Endothelial cell of hepatic sinusoid (primary cell): ENCODE results near the gene GATAD2A.
"Not testable (repeated sequence)": the region's sequence is repeated elsewhere in the genome, so short reads cannot be mapped to it uniquely, and the experiment has no call there.

Source experiments
- in situ Hi-C: cut with HindIII; loops from 2 replicates; pipeline ENCODE4 v1.10.0; 2017; ENCODE audit warnings: low sequenced_read_pairs

The GATAD2A gene

GRCh38 chr19:19463348-19464117 is 58.1 kb downstream of the GATAD2A start:
- in situ Hi-C loops = no loop called here

DNA sequence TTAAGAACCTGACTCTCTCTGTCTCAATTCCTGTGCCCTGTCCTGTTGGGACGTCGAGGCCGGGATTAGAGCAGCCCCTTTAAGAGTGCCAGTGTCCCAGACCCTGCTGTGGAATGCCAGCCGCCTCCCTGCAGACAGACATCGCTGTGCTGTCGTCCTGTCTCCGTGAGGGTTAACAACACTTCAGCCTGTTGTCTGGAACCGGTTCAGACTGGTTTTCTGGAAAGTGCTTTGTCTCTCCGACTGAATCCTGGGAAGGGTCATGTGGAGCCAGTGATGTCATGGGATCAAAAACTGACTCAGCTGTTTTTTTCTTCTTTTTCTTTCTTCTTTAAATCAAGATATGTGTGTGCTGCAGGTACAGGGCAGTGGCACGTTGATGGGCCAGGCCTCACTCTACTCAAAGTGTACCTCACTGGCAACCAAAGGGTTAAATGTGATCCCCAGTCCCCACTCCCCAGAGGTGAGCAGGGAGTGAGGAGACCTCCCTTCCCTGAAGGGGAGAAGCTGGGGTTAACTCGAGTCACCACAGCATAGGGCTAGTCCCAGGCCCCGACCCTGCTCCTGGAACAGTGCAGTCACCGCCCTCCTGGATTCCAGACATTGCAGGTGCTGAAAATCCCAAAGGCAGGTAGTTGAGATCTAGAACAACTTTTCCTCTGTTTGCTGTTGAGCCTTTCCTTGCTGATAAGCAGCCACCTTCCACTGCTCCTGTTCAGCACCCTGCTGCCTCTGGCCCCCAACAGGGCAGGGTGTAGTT is 59.0 kb downstream of the GATAD2A start:
- in situ Hi-C loops = no loop called here

- in situ Hi-C loops = no loop called here
These were observed 60.1 kb downstream of the GATAD2A start for GRCh38 chr19:19465436-19466070.

DNA sequence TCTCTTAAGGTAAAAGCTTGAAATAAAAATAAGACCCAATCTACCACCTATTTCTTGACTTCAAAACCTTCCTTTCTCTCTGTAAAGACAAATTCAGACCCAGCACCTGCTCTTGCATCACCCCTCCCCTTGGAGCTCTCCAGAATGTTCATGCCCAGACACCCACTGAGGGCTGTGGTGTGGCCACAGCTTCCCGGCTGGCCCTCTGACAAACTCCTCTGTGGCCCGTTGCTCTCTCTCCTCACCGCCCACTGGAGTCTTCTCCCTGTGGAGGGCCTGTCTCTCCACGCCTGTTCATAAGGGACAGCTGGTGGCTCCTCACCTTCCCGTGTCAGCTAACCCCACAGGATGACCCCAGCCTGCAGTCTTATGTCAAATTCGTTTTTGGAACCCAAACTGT is 60.7 kb downstream of the GATAD2A start:
- in situ Hi-C loops = no loop called here

GRCh38 chr19:19468424-19469050 is 63.1 kb downstream of the GATAD2A start:
- in situ Hi-C loops = no loop called here

DNA sequence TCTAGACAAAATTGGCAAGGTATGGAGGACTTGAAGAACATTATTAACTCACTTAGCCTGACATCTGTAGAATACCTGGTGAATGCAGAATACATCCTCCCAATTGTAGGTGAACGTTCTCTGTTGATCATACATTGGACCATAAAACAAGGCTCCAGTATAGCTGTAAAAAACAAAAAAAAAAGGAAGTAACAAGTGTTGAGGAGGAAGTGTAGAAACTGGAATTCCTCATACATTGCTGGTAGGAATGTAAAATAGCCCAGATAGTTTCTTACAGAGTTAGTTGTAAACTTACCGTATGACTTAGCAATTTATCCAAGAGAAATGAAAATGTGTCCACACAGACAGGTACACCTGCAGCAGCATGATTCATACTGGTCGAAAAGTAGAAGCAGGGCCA is 65.1 kb downstream of the GATAD2A start:
- in situ Hi-C loops = no loop called here

GRCh38 chr19:19471682-19472081 is 66.2 kb downstream of the GATAD2A start:
- in situ Hi-C loops = no loop called here

- in situ Hi-C loops = not testable (repeated sequence)
These were observed 66.6 kb downstream of the GATAD2A start for GRCh38 chr19:19472106-19472505.

- in situ Hi-C loops = no loop called here
These were observed 69.7 kb downstream of the GATAD2A start for GRCh38 chr19:19475015-19475765.

GRCh38 chr19:19475849-19476828 is 70.7 kb downstream of the GATAD2A start:
- in situ Hi-C loops = no loop called here

DNA sequence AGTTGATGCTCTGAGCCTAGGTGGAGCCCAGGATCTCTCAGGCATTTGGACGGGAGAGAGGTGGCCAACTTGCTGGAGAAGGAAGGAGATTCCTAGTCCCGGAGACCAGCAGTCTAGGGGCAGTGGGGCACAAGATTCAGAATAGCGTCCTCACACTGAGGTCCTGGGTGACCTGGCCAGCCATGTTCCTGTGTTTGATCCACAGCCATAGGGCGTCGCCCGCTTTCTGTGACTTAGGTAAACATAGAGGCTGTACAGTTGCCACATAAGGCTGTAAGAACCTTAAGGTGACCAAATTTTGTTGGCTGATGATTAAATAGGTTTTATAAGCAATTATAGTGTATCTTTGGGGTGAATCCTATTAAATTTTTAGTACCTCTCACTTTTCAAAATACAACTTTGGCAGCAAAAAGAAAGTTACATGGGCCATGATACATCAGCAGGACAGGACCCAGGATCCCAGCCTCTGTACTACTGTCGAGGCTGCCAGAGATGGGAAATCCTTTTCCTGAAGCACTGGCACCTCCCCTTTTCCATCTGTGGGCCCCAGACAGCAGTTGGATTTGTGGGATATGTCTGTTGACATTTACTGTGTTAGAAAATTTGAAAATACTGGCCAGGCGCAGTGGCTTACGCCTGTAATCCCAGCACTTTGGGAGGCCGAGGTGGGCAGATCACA is 72.4 kb downstream of the GATAD2A start:
- in situ Hi-C loops = no loop called here

GRCh38 chr19:19480688-19481087 is 75.2 kb downstream of the GATAD2A start:
- in situ Hi-C loops = no loop called here

DNA sequence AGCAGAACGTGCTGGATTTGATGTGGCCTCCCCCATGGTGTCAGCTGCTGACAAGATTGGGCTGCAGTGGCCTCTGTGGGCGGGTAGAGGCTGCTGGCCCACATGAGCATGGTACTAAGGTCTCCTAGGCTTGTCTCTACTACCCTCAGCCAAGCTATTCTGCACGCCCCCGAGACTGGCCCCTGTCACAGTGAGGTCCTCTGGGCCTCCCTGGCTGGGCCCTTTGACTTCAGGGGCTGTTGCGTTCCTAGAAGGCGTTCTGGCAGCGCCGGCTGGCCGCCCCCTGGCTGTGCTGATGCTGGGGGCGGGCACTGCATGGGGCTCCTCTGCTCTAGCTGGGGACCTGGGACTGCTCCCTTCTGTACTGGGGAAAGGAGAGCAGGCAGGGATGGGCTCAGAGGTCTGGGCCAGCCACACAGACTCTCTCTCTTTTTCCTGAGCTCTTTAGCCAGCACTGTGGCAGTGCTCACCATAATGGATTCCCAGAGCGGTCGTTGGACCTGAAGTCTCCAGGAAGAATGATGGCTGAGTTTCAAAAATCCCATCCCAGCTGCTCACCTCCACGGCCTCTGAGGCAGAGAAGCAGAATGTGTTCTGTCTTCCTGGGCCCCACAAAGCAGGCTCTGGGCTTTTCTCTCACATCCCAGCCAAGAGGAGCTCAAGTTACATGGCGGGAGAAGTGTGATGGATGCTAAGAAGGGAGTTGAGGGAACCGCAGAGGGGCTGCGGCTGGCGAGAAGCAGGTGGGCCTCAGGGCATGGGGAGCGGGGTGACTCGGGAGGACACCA is 77.5 kb downstream of the GATAD2A start:
- in situ Hi-C loops = no loop called here

GRCh38 chr19:19485161-19485997 is 79.9 kb downstream of the GATAD2A start:
- in situ Hi-C loops = no loop called here

DNA sequence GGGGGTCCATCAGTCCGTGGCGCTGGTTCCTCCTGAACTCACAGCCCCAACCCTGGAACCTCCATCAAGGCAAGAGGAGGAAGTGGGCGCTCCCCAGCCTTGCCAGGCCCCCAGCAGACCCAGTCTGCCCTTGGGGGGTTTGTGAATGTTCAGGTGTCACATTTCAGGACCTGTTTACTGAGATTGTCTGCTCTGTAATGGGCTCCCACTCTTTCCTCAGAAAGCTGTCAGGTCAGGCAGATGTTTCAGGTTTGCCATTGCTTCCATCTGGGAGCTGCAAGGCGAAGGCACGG is 80.5 kb downstream of the GATAD2A start:
- in situ Hi-C loops = no loop called here

- in situ Hi-C loops = no loop called here
These were observed 81.0 kb downstream of the GATAD2A start for GRCh38 chr19:19486343-19487076.
